Nephron progenitor cell (in vitro differentiated cells): ENCODE data around the gene CPEB2.

Source experiments
- DNase-seq: peaks from one replicate; pipeline ENCODE4 v3.0.0; 2021
- H3K27ac Mint-ChIP-seq: 2 replicates; pipeline ENCODE4 v1.8.0; 2021; ENCODE audit warnings: mild to moderate bottlenecking, moderate library complexity, mixed read lengths
- H3K27me3 Mint-ChIP-seq: 2 replicates; pipeline ENCODE4 v1.8.0; 2021; ENCODE audit warnings: mild to moderate bottlenecking, low read depth, mixed read lengths; ENCODE audit not compliant: poor library complexity
- H3K36me3 Mint-ChIP-seq: 2 replicates; pipeline ENCODE4 v1.8.0; 2021; ENCODE audit warnings: low read depth, mixed read lengths
- H3K4me1 Mint-ChIP-seq: 2 replicates; pipeline ENCODE4 v1.8.0; 2021; ENCODE audit warnings: mixed read lengths
- H3K4me3 Mint-ChIP-seq: 2 replicates; pipeline ENCODE4 v1.8.0; 2021; ENCODE audit warnings: mild to moderate bottlenecking, moderate library complexity, mixed read lengths
- H3K9me3 Mint-ChIP-seq: 2 replicates; pipeline ENCODE4 v1.8.0; 2021; ENCODE audit warnings: mild to moderate bottlenecking, moderate library complexity, mixed read lengths
- TF ChIP-seq, protein P1 (sequence below): fragments of 200-600 bp; sonication (generic); IDR thresholded peaks from 2 replicates; pipeline ENCODE4 v1.5.0; 2021; ENCODE audit warnings: antibody characterized with exemption

The CPEB2 gene

DNA sequence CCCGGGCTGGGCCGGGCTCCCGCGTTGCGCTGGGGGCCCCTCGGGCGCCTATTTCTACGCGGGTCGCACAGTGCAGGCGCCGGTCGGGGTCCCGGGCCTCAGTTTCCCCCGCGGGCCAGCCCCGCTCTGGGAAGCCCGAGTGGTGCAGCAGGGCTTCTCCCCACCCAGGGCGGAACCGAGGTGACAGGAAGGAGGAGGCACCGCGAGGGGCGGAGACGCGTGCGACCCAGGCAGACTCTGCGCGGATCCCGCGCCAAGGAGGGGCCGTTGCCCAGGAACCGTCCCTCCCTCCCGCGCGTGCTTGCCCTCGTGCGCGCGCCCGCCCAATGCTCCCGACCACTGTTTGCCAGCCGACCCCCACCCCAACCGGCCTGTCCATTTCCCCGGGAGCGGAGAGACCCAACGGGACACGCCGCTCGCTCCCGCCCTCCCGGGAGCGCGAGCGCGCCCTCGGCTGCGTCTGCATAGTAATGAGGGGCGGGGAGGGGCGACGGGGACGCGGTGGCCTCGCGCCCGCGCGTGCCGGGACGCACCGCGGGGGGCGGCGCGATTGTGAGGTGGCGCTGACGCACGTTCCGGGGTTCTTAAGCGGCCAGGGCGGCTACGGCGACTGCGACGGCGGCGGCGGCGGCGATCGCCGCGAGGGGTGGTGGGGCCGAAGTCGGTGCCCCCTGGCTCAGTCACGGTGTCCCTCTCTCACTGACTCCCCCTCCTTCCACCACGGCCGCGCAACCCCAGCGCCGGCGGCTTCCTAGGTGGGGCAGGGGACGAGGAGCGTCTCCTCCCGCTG is at the start of gene CPEB2:
CPEB2 (plus strand) TSS at position 613 of the 790 bp plus-strand sequence. CDS start 193 bp downstream, outside the sequence.
- Mint-ChIP-seq H3K27me3 (peaks cover 33% of the 10 kb centered on the region), H3K4me1 (peaks cover 10% of the 10 kb centered on the region), H3K9me3 (peaks cover 4% of the 10 kb centered on the region), H3K4me3 (peak within 1 kb of the TSS; percentile 85), H3K27ac (no peak within 1 kb of the TSS), H3K36me3 (no peaks in the 10 kb centered on the region)
- TF ChIP-seq, protein P1, sequence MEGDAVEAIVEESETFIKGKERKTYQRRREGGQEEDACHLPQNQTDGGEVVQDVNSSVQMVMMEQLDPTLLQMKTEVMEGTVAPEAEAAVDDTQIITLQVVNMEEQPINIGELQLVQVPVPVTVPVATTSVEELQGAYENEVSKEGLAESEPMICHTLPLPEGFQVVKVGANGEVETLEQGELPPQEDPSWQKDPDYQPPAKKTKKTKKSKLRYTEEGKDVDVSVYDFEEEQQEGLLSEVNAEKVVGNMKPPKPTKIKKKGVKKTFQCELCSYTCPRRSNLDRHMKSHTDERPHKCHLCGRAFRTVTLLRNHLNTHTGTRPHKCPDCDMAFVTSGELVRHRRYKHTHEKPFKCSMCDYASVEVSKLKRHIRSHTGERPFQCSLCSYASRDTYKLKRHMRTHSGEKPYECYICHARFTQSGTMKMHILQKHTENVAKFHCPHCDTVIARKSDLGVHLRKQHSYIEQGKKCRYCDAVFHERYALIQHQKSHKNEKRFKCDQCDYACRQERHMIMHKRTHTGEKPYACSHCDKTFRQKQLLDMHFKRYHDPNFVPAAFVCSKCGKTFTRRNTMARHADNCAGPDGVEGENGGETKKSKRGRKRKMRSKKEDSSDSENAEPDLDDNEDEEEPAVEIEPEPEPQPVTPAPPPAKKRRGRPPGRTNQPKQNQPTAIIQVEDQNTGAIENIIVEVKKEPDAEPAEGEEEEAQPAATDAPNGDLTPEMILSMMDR, result no peak
- DNase-seq, result peak; percentile 92

DNA sequence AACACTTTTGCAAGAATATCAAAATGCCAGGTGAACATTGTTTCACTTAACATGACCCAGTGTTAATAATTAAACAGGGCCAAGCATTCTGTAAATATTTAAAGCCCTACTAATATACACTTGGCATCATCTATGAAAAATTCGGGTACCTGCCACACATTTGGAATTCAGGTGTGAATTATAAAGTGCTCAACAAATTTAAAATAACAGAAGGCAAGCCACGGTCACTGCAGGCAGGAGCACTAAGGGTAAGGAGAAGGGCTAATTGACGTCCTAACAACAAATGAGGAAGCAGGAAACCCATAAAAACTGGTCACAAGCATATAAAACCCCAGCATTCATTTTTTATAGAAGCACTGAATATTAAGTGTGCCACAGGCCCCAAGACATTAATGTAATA is 43.8 kb upstream of the CPEB2 start:
- Mint-ChIP-seq H3K27ac (no peak overlapping the region), H3K4me1 (no peaks in the 10 kb centered on the region), H3K36me3 (no peaks in the 10 kb centered on the region), H3K27me3 (peaks cover 2% of the 10 kb centered on the region), H3K4me3 (no peak overlapping the region), H3K9me3 (no peaks in the 10 kb centered on the region)
- TF ChIP-seq, protein P1, result no peak
- DNase-seq, result no peak

DNA sequence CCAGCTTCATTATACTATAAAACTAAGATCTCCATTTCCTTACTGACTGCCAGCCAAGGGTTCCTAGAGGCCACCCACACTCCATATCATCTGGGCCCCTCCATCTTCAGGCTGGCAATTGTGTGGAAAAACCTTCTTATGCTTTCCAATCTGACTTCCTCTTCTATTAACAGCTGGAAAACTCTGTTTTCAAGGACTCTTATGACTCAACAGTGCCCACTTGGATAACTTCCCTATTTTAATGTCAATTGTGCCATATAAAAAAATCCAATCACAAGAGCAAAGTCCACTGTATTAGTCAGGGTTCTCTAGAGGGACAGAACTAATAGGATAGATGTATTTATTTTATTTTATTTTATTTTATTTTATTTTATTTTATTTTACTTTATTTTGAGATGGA is 41.0 kb upstream of the CPEB2 start:
- TF ChIP-seq, protein P1, result no peak
- Mint-ChIP-seq H3K4me1 (no peaks in the 10 kb centered on the region), H3K9me3 (no peaks in the 10 kb centered on the region), H3K27me3 (peaks cover 2% of the 10 kb centered on the region), H3K27ac (no peak overlapping the region), H3K36me3 (no peaks in the 10 kb centered on the region), H3K4me3 (no peak overlapping the region)
- DNase-seq, result no peak

DNA sequence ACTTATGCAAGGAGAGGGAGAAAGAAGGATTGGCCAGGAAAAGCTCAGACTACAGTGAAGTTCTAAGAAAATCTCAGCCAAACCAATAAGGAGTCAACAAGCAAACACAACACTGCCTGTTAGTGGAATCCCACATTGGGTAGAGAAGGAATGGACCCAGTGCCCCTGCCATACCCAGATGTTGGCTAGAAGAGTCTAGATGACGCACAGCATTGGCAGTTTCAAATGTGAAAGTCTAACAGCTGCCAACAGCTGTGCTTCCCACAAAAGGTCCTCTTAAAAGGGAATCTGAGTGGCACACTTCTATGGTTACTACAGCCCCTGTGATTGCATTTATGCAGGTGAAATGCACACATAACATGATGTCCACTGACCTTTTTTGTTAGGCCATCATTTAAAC is 37.2 kb upstream of the CPEB2 start:
- Mint-ChIP-seq H3K27me3 (peaks cover 4% of the 10 kb centered on the region), H3K36me3 (no peaks in the 10 kb centered on the region), H3K4me1 (no peaks in the 10 kb centered on the region), H3K4me3 (no peak overlapping the region), H3K9me3 (no peaks in the 10 kb centered on the region), H3K27ac (no peak overlapping the region)
- no peak for DNase-seq
- TF ChIP-seq, protein P1, result no peak

DNA sequence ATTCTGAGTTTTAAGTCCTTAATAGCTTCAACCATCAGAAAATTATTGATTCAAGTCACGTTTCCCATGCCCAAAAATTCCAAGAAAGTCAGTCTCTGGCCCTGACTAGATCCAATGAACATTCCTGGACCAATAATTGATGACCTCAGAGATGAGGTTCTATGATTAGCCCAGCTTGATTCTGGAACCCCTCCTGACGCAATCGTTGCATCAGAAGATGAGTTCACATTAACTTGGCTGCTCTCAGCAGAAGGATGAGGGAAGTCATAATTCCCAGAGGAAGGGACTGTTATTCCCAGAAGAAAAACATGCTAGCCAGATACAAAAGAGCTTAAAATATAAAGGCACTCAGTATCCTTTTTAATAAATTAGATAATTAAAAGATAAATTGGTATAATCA is 34.3 kb upstream of the CPEB2 start:
- DNase-seq, result no peak
- H3K27ac Mint-ChIP-seq, result no peak overlapping the region
- H3K4me1 Mint-ChIP-seq, result no peaks in the 10 kb centered on the region
- no peaks in the 10 kb centered on the region for H3K36me3 Mint-ChIP-seq
- no peak overlapping the region for H3K4me3 Mint-ChIP-seq
- H3K9me3 Mint-ChIP-seq, result peaks cover 5% of the 10 kb centered on the region
- peaks cover 4% of the 10 kb centered on the region for H3K27me3 Mint-ChIP-seq
- TF ChIP-seq, protein P1, result no peak

DNA sequence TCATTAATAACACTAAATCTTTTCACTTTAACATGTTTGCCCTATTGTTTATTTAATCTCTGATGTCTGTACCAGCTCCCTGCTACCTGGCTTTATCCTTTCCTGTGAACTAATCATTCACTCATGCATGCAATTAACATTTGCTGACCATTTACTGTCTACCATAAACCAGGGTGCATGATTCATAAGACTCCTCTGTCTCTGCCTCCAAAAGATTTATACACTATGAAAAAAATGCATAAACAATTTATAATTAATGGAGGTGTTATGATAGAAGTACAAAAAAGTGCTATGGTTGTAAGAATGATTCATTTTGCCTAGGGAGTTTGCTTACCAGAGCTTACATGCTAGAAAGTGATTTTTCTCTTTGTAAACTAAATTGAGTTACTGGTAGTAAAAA is 24.5 kb upstream of the CPEB2 start:
- no peaks in the 10 kb centered on the region for H3K4me1 Mint-ChIP-seq
- peaks cover 11% of the 10 kb centered on the region for H3K9me3 Mint-ChIP-seq
- peaks cover 4% of the 10 kb centered on the region for H3K27me3 Mint-ChIP-seq
- no peak overlapping the region for H3K4me3 Mint-ChIP-seq
- DNase-seq, result no peak
- TF ChIP-seq, protein P1, result no peak
- no peaks in the 10 kb centered on the region for H3K36me3 Mint-ChIP-seq
- no peak overlapping the region for H3K27ac Mint-ChIP-seq
